GM12891 (cell line): ENCODE measurements around the gene LCP2.

ENCODE experiments used
- DNase-seq: peaks from one replicate; pipeline ENCODE4 v3.0.0; 2011; ENCODE audit warnings: low spot score; ENCODE audit not compliant: insufficient read length
- FAIRE-seq: peaks from 2 replicates; lab custom pipeline; 2011; peaks lifted over from hg19 to GRCh38; lab: Jason Lieb, UNC
- PAX5 ChIP-seq: IDR thresholded peaks from 2 replicates; pipeline ENCODE4 v1.6.1; 2011; ENCODE audit warnings: low read length, moderate library complexity, mild to moderate bottlenecking; ENCODE audit not compliant: insufficient read depth, severe bottlenecking
- POLR2A ChIP-seq: IDR thresholded peaks from 2 replicates; pipeline ENCODE4 v1.6.1; 2011; ENCODE audit warnings: low read depth, low read length, control low read depth
- POLR2AphosphoS5 ChIP-seq: IDR thresholded peaks from 2 replicates; pipeline ENCODE4 v1.6.1; 2011; ENCODE audit warnings: low read depth, low read length, control low read depth
- POU2F2 ChIP-seq: IDR thresholded peaks from 2 replicates; pipeline ENCODE4 v1.6.1; 2011; ENCODE audit warnings: low read depth, mild to moderate bottlenecking, control low read depth, low read length, moderate library complexity
- SPI1 ChIP-seq: IDR thresholded peaks from 2 replicates; pipeline ENCODE4 v1.6.1; 2011; ENCODE audit warnings: low read depth, low read length, control low read depth
- TAF1 ChIP-seq: IDR thresholded peaks from 2 replicates; pipeline ENCODE4 v1.6.1; 2011; ENCODE audit warnings: low read depth, low read length, control low read depth

Gene LCP2

GRCh38 chr5:170238456-170239196 is 59.0 kb downstream of the LCP2 start:
- FAIRE-seq (no peak), DNase-seq (no peak)
- TF ChIP-seq POLR2AphosphoS5: no peak
- no peak for TF ChIP-seq TAF1
- no peak for TF ChIP-seq POU2F2
- TF ChIP-seq POLR2A: no peak
- TF ChIP-seq PAX5: no peak
- TF ChIP-seq SPI1: no peak

GRCh38 chr5:170235876-170236864 is 61.4 kb downstream of the LCP2 start:
- DNase-seq (no peak), FAIRE-seq (no peak)

GRCh38 chr5:170233358-170233892 is 64.2 kb downstream of the LCP2 start:
- no peak for TF ChIP-seq SPI1
- no peak for TF ChIP-seq POU2F2
- no peak for TF ChIP-seq POLR2A
- TF ChIP-seq TAF1: no peak
- TF ChIP-seq POLR2AphosphoS5: no peak
- no peak for TF ChIP-seq PAX5
- no peak for DNase-seq
- no peak for FAIRE-seq

More at GRCh38 chr5:170235876-170236864, 61.4 kb downstream of the LCP2 start:
- TF ChIP-seq POLR2AphosphoS5 (no peak), POU2F2 (no peak), SPI1 (no peak), POLR2A (no peak), PAX5 (no peak), TAF1 (no peak)

- TF ChIP-seq PAX5: no peak
- TF ChIP-seq POLR2AphosphoS5: no peak
- FAIRE-seq (no peak), DNase-seq (no peak)
Measured at GRCh38 chr5:170232786-170233185, 64.8 kb downstream of the LCP2 start, which contains the start of gene C5orf58. Gene C5orf58, plus strand, starts transcription at chr5:170232985. Its CDS starts 1,992 bp downstream, at chr5:170234977.

- TF ChIP-seq POLR2AphosphoS5: no peak
- no peak for TF ChIP-seq PAX5
- DNase-seq (no peak), FAIRE-seq (no peak)
Measured at GRCh38 chr5:170228762-170229435, 68.7 kb downstream of the LCP2 start.

GRCh38 chr5:170226661-170227060 is 70.9 kb downstream of the LCP2 start:
- FAIRE-seq (no peak), DNase-seq (no peak)
- TF ChIP-seq POLR2AphosphoS5 (no peak), SPI1 (no peak), POLR2A (no peak), POU2F2 (no peak), TAF1 (no peak), PAX5 (no peak)

GRCh38 chr5:170226129-170226615 is 71.4 kb downstream of the LCP2 start:
- no peak for DNase-seq
- no peak for FAIRE-seq
- TF ChIP-seq POU2F2 (no peak), PAX5 (no peak), POLR2A (no peak), POLR2AphosphoS5 (no peak), TAF1 (no peak), SPI1 (no peak)

- TF ChIP-seq POU2F2 (no peak), TAF1 (no peak), SPI1 (no peak), POLR2A (no peak), POLR2AphosphoS5 (no peak), PAX5 (no peak)
- DNase-seq (peak; percentile 39), FAIRE-seq (peak; percentile 51)
Measured at GRCh38 chr5:170225326-170226128, 72.0 kb downstream of the LCP2 start.
